SH-SY5Y (cell line): ENCODE measurements around the gene LPCAT1.

ENCODE experiments used
- GATA2 ChIP-seq: IDR thresholded peaks from 2 replicates; pipeline ENCODE4 v1.6.1; 2011; ENCODE audit warnings: mild to moderate bottlenecking, low read depth, low read length
- GATA3 ChIP-seq: IDR thresholded peaks from 2 replicates; pipeline ENCODE4 v1.6.1; 2011; ENCODE audit warnings: low read depth, mild to moderate bottlenecking, low read length, moderate library complexity

DNA sequence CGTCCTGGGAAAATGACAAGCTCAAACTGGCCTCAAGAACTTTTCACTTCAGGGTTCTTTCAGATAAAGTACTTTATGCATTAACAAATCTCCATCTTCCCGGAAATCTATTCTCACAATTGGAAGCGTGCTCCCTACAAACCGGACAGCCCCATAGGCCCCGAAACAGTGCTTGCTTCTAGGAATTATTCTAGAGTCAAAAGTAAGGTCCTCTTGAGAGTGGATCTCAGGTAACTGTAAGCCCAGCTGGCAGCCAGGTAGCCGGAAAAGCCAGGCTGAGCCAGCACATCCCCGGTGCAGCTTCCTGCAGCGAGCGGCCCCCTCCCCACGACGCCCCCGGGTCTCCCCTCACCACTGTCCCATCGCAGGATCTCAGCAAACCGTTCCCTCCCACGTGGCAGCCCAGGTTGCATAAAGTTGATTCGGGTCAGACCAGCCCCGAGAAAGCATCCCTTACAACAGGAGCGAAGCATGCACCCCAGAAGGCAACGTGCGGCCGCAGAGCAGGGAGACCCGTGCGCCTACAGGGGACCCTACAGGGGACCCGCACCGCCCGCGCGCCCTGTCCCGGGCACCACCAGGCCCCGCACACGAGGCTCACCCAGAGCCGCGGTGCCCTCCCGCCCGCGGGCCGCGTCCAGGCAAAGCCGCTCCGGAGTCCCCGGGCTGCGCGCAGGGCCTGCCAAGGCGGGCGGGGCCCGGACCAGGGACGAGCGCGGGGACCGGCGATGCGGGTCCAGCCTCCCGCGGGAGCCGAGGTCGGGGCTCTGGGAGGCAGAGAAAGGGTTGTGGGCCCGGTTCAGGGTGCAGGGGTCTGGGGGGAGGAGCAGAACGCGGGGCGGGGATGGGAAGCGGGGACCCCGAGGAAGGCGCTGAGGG is 920 bp downstream of the LPCAT1 start:
- no peak for TF ChIP-seq GATA3
- no peak for TF ChIP-seq GATA2
